Measurements from ENCODE around the gene RTP3.

DNA sequence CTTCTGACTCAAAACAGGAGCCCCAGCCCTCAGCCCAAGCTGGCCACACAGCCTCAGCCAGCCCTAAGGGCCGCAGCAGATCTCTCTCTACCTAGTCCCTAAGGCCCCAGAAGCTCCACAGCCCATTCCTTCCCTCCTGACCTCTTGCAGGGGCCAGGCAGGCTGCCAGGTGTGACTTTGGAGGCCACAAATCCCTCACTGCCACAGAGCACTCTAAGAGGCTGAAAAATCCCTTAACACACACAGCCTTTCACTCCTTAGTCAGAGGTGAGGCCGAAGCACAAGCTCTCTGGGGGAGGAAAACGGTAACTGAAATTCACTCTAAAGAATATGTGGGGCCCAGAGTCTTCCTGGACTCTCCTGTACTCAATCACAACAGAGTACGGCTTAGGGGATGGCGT, 45.0 kb downstream of the RTP3 start:
- no peak for TF ChIP-seq CTCF (conservative IDR thresholded peaks at IDR 0.05; ENCODE audit: low read depth, low read length)
- TF ChIP-seq RAD21 (IDR thresholded peaks at IDR 0.05; ENCODE audit: low read length), result no peak
- TF ChIP-seq MAZ (IDR thresholded peaks at IDR 0.05; ENCODE audit: borderline replicate concordance, low read depth, low read length), result no peak
- no peak for TF ChIP-seq CEBPB (IDR thresholded peaks at IDR 0.05; ENCODE audit: low read depth, low read length)
- TF ChIP-seq RCOR1 (IDR thresholded peaks at IDR 0.05; ENCODE audit: insufficient replicate concordance, low read length), result no peak
- no peak for TF ChIP-seq MXI1 (IDR thresholded peaks at IDR 0.05; ENCODE audit: borderline replicate concordance, low read depth, low read length)

All from IMR-90 (cell line).